ENCODE data around the gene ZNHIT1.
"Not testable (repeated sequence)": the region's sequence is repeated elsewhere in the genome, so short reads cannot be mapped to it uniquely, and the experiment has no call there.

The ZNHIT1 gene

GRCh38 chr7:101202603-101202918, 15.4 kb upstream of the ZNHIT1 start:
- Mint-ChIP-seq H3K4me1 (ENCODE audit: low read depth) (peaks cover 3% of the 10 kb centered on the region), H3K27me3 (ENCODE audit: low read depth) (peaks cover 39% of the 10 kb centered on the region), H3K36me3 (ENCODE audit: low read depth) (peaks cover 7% of the 10 kb centered on the region), H3K27ac (no peak overlapping the region), H3K9me3 (no peaks in the 10 kb centered on the region), H3K4me3 (no peak overlapping the region)

GRCh38 chr7:101203740-101204738, 13.9 kb upstream of the ZNHIT1 start:
- peaks cover 13% of the 10 kb centered on the region for H3K36me3 Mint-ChIP-seq (ENCODE audit: low read depth)
- H3K4me1 Mint-ChIP-seq (ENCODE audit: low read depth); H3K9me3 Mint-ChIP-seq: not testable (repeated sequence)
- H3K27me3 Mint-ChIP-seq (ENCODE audit: low read depth), result peaks cover 39% of the 10 kb centered on the region
- peak overlapping the region; percentile 73 for H3K4me3 Mint-ChIP-seq
- H3K27ac Mint-ChIP-seq, result peak overlapping the region; percentile 84

- Mint-ChIP-seq H3K4me3 (no peak overlapping the region), H3K36me3 (ENCODE audit: low read depth) (peaks cover 13% of the 10 kb centered on the region), H3K4me1 (ENCODE audit: low read depth) (peaks cover 2% of the 10 kb centered on the region), H3K9me3 (no peaks in the 10 kb centered on the region), H3K27me3 (ENCODE audit: low read depth) (peaks cover 27% of the 10 kb centered on the region), H3K27ac (no peak overlapping the region)
These were observed 11.9 kb upstream of the ZNHIT1 start for GRCh38 chr7:101205901-101206664.

- no peak overlapping the region for H3K27ac Mint-ChIP-seq
- peaks cover 13% of the 10 kb centered on the region for H3K36me3 Mint-ChIP-seq (ENCODE audit: low read depth)
- H3K27me3 Mint-ChIP-seq (ENCODE audit: low read depth), result peaks cover 21% of the 10 kb centered on the region
- no peak overlapping the region for H3K4me3 Mint-ChIP-seq
- peaks cover 2% of the 10 kb centered on the region for H3K4me1 Mint-ChIP-seq (ENCODE audit: low read depth)
- no peaks in the 10 kb centered on the region for H3K9me3 Mint-ChIP-seq
These were observed 11.3 kb upstream of the ZNHIT1 start for GRCh38 chr7:101206665-101207042.

GRCh38 chr7:101207459-101207858, 10.5 kb upstream of the ZNHIT1 start:
- Mint-ChIP-seq H3K27ac (no peak overlapping the region), H3K9me3 (no peaks in the 10 kb centered on the region), H3K4me1 (ENCODE audit: low read depth) (peaks cover 2% of the 10 kb centered on the region), H3K27me3 (ENCODE audit: low read depth) (peaks cover 18% of the 10 kb centered on the region), H3K36me3 (ENCODE audit: low read depth) (peaks cover 13% of the 10 kb centered on the region), H3K4me3 (no peak overlapping the region)

GRCh38 chr7:101208794-101209193, 9.2 kb upstream of the ZNHIT1 start:
- no peak overlapping the region for H3K27ac Mint-ChIP-seq
- H3K4me3 Mint-ChIP-seq, result no peak overlapping the region
- peaks cover 6% of the 10 kb centered on the region for H3K27me3 Mint-ChIP-seq (ENCODE audit: low read depth)
- peaks cover under 1% of the 10 kb centered on the region for H3K4me1 Mint-ChIP-seq (ENCODE audit: low read depth)
- H3K9me3 Mint-ChIP-seq, result no peaks in the 10 kb centered on the region
- H3K36me3 Mint-ChIP-seq (ENCODE audit: low read depth), result peaks cover 13% of the 10 kb centered on the region

- Mint-ChIP-seq H3K36me3 (ENCODE audit: low read depth) (peaks cover 17% of the 10 kb centered on the region), H3K9me3 (no peaks in the 10 kb centered on the region)
These were observed 7.8 kb upstream of the ZNHIT1 start for GRCh38 chr7:101210143-101210542.

GRCh38 chr7:101211501-101211900, 6.5 kb upstream of the ZNHIT1 start:
- Mint-ChIP-seq H3K27ac (no peak overlapping the region), H3K4me3 (no peak overlapping the region), H3K9me3 (no peaks in the 10 kb centered on the region), H3K36me3 (ENCODE audit: low read depth) (peaks cover 20% of the 10 kb centered on the region), H3K27me3 (ENCODE audit: low read depth) (no peaks in the 10 kb centered on the region), H3K4me1 (ENCODE audit: low read depth) (peaks cover 6% of the 10 kb centered on the region)

More at GRCh38 chr7:101210143-101210542, 7.8 kb upstream of the ZNHIT1 start:
- Mint-ChIP-seq H3K4me3 (no peak overlapping the region), H3K4me1 (ENCODE audit: low read depth) (no peaks in the 10 kb centered on the region), H3K27ac (no peak overlapping the region), H3K27me3 (ENCODE audit: low read depth) (no peaks in the 10 kb centered on the region)

GRCh38 chr7:101212014-101212413, 6.0 kb upstream of the ZNHIT1 start:
- H3K9me3 Mint-ChIP-seq, result no peaks in the 10 kb centered on the region
- H3K4me3 Mint-ChIP-seq, result no peak overlapping the region
- peaks cover 21% of the 10 kb centered on the region for H3K36me3 Mint-ChIP-seq (ENCODE audit: low read depth)
- peaks cover 7% of the 10 kb centered on the region for H3K4me1 Mint-ChIP-seq (ENCODE audit: low read depth)
- no peaks in the 10 kb centered on the region for H3K27me3 Mint-ChIP-seq (ENCODE audit: low read depth)
- H3K27ac Mint-ChIP-seq, result no peak overlapping the region

GRCh38 chr7:101216001-101216859, 1.7 kb upstream of the ZNHIT1 start:
- Mint-ChIP-seq H3K27me3 (ENCODE audit: low read depth) (no peaks in the 10 kb centered on the region), H3K4me3 (peak overlapping the region; percentile 94), H3K36me3 (ENCODE audit: low read depth) (peaks cover 14% of the 10 kb centered on the region), H3K9me3 (no peaks in the 10 kb centered on the region), H3K4me1 (ENCODE audit: low read depth) (peaks cover 25% of the 10 kb centered on the region), H3K27ac (peak overlapping the region; percentile 69)

GRCh38 chr7:101216860-101217387, 1.0 kb upstream of the ZNHIT1 start:
- Mint-ChIP-seq H3K4me1 (ENCODE audit: low read depth) (peaks cover 25% of the 10 kb centered on the region), H3K9me3 (no peaks in the 10 kb centered on the region), H3K27ac (peak overlapping the region; percentile 69), H3K27me3 (ENCODE audit: low read depth) (no peaks in the 10 kb centered on the region), H3K4me3 (peak overlapping the region; percentile 94), H3K36me3 (ENCODE audit: low read depth) (peaks cover 19% of the 10 kb centered on the region)

- Mint-ChIP-seq H3K4me3 (peak overlapping the region; percentile 94), H3K36me3 (ENCODE audit: low read depth) (peaks cover 26% of the 10 kb centered on the region), H3K9me3 (no peaks in the 10 kb centered on the region), H3K4me1 (ENCODE audit: low read depth) (peaks cover 25% of the 10 kb centered on the region), H3K27me3 (ENCODE audit: low read depth) (no peaks in the 10 kb centered on the region), H3K27ac (peak overlapping the region; percentile 89)
These were observed 516 bp downstream of the ZNHIT1 start for GRCh38 chr7:101218236-101219125.

GRCh38 chr7:101220295-101220694, 2.3 kb downstream of the ZNHIT1 start:
- no peaks in the 10 kb centered on the region for H3K27me3 Mint-ChIP-seq (ENCODE audit: low read depth)
- H3K36me3 Mint-ChIP-seq (ENCODE audit: low read depth), result peaks cover 29% of the 10 kb centered on the region
- no peaks in the 10 kb centered on the region for H3K9me3 Mint-ChIP-seq
- H3K4me3 Mint-ChIP-seq, result peak overlapping the region; percentile 57
- H3K27ac Mint-ChIP-seq, result no peak overlapping the region
- H3K4me1 Mint-ChIP-seq (ENCODE audit: low read depth), result peaks cover 25% of the 10 kb centered on the region
